Measurements from ENCODE around the gene PARP1.

The PARP1 gene

DNA sequence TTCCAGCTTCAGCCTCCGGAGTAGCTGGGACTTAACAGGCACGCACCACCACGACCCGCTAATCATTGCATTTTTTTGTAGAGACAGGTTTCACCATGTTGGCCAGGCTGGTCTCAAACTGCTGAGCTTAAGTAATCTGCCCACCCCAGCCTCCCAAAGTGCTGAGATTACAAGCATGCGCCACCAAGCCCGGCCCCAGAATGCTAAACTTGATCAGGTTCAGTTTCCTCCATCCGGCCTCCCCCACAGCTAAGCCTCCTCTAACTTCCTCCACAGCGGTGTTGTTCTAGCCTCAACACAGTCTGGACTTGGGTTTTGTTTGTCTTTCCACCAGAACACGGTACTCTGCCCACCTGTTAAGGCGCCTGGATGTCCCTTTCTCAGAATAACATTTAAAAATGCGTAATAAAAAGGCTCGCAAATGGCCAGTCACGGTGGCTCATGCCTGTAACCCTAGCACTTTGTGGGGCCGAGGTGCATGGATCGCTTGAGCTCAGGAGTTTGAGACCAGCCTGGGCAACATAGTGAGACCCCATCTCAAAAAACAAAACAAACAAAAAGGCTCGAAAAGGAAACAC is 2.4 kb downstream of the PARP1 start:
- no peak for ATAC-seq
- peak; percentile 22 for DNase-seq

DNA sequence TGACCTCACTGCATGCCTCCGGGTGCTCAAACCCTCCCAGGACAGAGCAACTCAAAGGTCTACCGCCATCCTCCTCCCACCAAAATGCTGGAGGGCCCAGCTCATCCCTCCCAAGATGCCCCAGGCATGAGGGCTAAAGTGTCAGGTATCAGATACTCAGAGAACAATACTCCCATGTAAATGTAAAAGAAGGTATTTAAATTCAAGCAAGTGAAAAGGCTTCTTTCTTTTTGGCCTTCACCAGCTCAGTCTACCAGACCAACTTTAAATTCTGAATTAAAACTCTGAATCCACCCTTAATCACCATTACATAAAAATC is 3.0 kb downstream of the PARP1 start:
- no peak for ATAC-seq

DNA sequence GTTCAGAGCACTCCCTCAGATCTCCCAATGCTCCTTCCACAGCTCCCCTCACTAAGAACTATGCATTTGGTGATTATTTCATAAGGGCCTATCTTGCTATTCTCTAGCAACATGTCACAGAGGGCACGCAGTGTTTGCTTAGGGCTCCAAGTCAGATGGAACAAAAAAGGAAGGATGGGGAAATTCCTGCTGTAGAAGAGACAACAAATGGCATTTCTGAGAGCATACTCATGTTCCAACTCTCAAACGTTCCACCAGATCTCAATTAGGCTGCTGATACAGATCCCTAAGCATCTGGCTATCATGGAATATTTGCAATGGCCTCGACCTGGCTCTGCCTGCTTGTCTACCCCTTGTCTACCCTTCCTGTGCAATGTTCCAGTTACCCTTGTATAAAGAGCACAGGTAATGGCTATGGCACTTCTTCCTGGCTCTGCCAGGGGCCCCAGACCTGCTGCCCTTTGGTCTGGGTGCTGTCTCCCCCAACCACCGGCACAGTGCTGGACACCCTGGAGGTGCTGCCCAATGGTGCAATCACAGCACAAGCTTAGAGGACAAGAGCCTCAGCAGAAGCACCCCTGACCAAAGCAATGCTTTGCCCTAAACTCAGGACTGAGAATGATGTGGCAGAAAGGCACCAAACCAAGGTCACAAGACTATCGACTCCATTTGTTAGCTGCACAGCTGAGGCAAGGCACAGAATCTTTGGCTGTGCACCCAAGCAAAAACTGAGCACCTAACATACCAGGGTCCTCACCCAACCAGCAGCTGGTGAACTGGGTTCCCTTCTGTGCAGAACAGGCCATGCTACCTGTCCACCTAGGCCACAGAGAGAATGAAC is 3.6 kb downstream of the PARP1 start:
- DNase-seq (no peak), ATAC-seq (no peak)

More for the DNA sequence above, 3.0 kb downstream of the PARP1 start:
- no peak for DNase-seq

- no peak for ATAC-seq
- peak; percentile 17 for DNase-seq
These were observed 4.5 kb downstream of the PARP1 start for GRCh38 chr1:226403201-226404034.

- no peak for DNase-seq
- no peak for ATAC-seq
These were observed 5.1 kb downstream of the PARP1 start for GRCh38 chr1:226402739-226403165.

DNA sequence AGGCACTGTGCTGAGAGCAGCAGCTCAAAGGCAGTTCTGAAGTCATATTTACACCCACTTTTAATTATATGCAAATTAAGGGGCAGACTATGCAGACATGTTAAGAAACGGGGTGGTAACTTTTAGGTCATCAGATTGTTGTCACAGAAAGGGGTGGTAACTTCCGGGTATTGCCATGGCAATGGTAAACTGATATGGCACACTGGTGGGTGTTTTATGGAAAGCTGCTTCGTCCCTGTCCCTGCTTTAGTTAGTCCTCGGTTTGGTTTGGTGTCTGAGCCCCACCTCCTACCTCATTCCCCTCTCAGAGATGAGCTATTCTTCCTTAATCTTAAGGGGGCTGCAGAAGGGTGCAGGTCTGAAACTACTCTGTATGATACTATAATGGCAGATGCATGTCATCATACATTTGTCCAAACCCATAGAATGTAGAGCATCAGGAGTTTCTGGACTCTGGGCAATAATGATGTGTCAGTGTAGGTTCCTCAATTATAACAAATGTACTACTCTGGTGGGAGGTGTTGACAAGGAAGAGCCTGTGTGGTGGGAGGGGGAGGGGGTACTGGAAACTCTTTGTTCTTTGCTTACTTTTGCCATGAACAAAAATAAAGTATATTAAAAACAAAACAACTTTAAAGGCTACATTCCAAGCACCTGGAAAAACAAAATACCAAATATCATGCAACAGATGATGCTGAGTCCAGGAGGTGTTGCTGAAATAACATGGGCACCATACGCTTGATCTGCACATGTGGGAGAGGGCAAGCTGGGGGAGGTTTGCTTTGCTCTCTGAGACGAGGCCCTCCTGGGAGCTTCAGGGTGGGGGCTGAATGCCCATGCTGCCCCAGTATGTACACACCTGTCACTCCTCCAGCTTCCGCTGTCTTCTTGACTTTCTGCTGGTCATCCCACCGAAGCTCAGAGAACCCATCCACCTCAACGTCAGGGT is 6.3 kb downstream of the PARP1 start:
- no peak for ATAC-seq

GRCh38 chr1:226400519-226401354 is 7.2 kb downstream of the PARP1 start:
- no peak for ATAC-seq
- no peak for DNase-seq

More for the DNA sequence above, 6.3 kb downstream of the PARP1 start:
- no peak for DNase-seq

- DNase-seq (no peak), ATAC-seq (no peak)
These were observed 9.8 kb downstream of the PARP1 start for GRCh38 chr1:226397955-226398636.

- ATAC-seq (no peak), DNase-seq (no peak)
These were observed 10.6 kb downstream of the PARP1 start for GRCh38 chr1:226397011-226397926.

DNA sequence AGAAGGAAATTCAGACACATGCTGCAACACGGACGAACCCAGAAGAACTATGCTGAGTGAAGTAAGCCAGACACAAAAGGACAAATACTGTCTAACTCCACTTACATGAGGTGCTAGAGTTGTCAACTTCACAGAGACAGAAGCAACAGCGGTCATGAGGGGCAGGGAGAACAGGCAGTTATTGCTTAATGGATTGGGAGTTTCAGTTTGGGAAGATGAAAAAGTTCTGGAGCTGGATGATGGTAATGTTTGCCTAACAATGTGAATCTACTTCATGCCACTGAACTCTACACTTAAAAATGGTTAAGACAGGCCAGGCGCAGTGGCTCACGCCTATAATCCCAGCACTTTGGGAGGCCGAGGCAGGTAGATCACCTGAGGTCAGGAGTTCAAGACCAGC is 12.1 kb downstream of the PARP1 start:
- no peak for DNase-seq
- ATAC-seq = no peak

DNA sequence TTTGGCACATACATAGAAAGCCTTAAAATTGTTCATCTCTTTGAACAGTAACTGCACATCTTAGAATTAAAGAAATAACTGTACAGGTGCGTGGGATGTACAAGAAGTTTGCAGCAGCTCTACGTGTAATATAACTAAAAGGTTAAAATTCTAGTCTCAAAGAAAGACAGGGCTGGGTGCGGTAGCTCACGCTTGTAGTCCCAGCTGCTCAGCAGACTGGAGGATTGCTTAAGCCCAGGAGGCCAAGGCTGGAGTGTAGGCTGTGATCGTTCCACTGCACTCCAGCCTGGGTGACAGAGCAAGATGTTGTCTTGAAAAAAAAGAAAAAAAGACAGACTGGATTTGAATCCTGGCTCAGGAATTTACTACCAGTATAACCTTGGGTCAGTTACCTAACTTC is 13.4 kb downstream of the PARP1 start:
- DNase-seq (no peak), ATAC-seq (no peak)

DNA sequence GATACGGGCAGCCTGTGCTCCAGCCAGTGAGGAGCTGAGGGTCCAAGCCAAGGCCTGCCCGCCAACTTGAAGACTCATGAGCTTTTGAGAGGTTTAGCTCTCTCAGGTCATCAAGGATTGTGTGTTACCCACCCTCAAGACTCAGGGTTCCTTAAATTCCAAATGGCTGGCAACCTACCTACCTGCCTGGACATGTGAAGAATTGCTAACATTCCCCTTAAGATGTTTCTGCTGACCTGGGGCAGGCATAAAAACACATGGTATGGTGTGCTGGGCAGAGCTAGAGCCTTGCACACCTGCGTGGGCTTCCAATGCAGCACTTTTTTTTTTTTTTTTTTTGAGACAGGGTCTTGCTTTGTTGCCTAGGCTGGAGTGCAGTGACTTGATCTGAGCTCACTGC is 17.2 kb downstream of the PARP1 start:
- DNase-seq = no peak

GRCh38 chr1:226388131-226388530 is 19.8 kb downstream of the PARP1 start:
- no peak for ATAC-seq
- DNase-seq = no peak

More for the DNA sequence above, 17.2 kb downstream of the PARP1 start:
- no peak for ATAC-seq

- ATAC-seq (no peak), DNase-seq (no peak)
These were observed 23.2 kb downstream of the PARP1 start for GRCh38 chr1:226384717-226385116.

DNA sequence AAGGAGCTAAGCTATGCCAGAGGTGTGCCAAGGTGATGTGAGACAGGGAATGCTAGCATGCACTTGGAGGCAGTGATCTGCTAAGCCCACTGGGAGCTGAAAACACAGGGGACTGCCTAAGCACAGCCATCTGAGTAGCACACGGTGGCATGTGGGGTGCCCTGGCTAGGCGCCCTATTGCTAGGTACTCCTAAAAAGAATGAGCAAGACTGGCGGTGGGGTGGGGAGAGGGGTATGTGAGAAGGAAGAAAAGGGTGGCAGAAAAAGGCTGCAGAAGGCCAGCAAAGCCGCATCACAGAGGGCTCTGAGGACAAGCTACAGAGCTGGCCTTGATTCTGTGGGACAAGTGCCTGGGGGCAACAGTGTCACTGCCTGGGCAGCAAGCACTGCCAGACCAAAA is 23.9 kb downstream of the PARP1 start:
- ATAC-seq (no peak), DNase-seq (no peak)

DNA sequence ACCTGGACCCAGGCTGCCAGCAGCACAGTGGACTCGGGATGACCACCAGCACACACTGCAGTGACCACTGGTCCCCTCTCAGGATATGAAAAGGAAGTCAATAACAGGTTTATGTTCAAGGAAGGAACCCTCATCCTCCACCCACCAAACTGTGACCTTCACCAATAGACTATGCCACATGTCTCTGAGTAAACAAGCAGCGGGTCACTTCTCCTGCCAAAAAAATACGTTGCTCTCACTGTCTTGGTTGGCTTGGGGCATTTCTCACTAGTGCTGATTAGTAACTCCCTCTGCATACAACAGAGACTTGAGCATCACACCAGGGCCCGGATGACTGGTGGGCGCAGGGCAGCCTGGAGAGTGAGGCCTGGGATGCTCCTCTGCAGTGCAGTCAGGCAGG is 25.9 kb downstream of the PARP1 start:
- ATAC-seq = no peak
- no peak for DNase-seq

- DNase-seq = no peak
- no peak for ATAC-seq
These were observed 26.5 kb downstream of the PARP1 start for GRCh38 chr1:226381226-226381998.

DNA sequence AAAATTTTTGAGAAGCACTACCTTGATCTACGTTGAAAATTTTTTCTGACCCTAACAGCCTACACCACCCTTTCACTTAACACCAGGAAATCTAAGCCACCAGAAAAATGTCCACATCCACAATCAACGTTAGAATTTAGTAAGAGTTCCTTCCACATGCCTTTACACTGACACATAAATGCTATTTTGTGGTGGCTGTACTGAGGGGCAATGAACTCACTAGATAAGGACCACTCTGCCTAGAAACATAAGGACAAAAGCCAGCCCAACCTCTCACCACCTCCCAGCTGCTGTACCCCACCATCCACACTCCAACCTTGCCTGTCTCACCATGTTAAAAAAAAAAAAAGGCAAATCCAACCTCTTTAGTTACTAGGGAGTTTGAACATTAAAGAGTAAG is 29.8 kb downstream of the PARP1 start:
- ATAC-seq = no peak
- no peak for DNase-seq
